ENCODE results near the gene AURKAIP1.

- TF ChIP-seq EZH2phosphoT487 (IDR thresholded peaks at IDR 0.05; ENCODE audit: borderline replicate concordance, low read length) (no peak), CTCF (conservative IDR thresholded peaks at IDR 0.05; ENCODE audit: low read depth, low read length) (no peak), EZH2 (IDR thresholded peaks at IDR 0.05; ENCODE audit: low read length, unreplicated experiment) (no peak)
Observed at GRCh38 chr1:1356796-1357401, 18.1 kb downstream of the AURKAIP1 start.
